AG10803 (cell line): ENCODE measurements around the gene OR6Q1.

Experiments used
- DNase-seq: peaks from one replicate; pipeline ENCODE4 v3.0.0; 2010; ENCODE audit warnings: low read depth
- H3K4me3 ChIP-seq: 2 replicates; pipeline ENCODE4 v1.5.1; 2011; ENCODE audit warnings: mild to moderate bottlenecking, low read length, control low read depth
- TF ChIP-seq, protein P1 (sequence below): conservative IDR thresholded peaks from 2 replicates; pipeline ENCODE4 v1.5.1; 2011; ENCODE audit warnings: mild to moderate bottlenecking, low read length, control low read depth, inconsistent platforms

OR6Q1 gene

DNA sequence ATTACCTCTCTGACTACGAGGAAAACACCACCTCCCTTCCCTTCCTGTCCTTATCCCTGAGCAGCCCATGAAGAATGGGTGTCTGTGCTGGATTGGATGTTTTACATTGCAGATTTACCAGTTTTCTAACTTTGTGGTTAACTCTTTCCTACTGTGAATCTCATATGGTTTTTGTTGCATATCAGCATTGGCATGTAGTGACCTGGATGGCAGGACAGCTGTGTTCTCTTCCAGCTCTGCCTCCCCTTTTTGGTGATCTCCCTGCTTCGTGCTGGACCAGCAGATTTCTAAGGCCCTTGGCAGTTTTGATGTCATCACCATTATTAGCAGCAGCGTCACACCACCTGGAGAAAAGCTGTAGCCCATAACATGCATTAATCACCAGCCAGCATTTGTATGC lies 26.7 kb downstream of the OR6Q1 start:
- TF ChIP-seq, protein P1, sequence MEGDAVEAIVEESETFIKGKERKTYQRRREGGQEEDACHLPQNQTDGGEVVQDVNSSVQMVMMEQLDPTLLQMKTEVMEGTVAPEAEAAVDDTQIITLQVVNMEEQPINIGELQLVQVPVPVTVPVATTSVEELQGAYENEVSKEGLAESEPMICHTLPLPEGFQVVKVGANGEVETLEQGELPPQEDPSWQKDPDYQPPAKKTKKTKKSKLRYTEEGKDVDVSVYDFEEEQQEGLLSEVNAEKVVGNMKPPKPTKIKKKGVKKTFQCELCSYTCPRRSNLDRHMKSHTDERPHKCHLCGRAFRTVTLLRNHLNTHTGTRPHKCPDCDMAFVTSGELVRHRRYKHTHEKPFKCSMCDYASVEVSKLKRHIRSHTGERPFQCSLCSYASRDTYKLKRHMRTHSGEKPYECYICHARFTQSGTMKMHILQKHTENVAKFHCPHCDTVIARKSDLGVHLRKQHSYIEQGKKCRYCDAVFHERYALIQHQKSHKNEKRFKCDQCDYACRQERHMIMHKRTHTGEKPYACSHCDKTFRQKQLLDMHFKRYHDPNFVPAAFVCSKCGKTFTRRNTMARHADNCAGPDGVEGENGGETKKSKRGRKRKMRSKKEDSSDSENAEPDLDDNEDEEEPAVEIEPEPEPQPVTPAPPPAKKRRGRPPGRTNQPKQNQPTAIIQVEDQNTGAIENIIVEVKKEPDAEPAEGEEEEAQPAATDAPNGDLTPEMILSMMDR, result no peak
- peak; percentile 58 for DNase-seq
- no peak overlapping the region for H3K4me3 ChIP-seq

DNA sequence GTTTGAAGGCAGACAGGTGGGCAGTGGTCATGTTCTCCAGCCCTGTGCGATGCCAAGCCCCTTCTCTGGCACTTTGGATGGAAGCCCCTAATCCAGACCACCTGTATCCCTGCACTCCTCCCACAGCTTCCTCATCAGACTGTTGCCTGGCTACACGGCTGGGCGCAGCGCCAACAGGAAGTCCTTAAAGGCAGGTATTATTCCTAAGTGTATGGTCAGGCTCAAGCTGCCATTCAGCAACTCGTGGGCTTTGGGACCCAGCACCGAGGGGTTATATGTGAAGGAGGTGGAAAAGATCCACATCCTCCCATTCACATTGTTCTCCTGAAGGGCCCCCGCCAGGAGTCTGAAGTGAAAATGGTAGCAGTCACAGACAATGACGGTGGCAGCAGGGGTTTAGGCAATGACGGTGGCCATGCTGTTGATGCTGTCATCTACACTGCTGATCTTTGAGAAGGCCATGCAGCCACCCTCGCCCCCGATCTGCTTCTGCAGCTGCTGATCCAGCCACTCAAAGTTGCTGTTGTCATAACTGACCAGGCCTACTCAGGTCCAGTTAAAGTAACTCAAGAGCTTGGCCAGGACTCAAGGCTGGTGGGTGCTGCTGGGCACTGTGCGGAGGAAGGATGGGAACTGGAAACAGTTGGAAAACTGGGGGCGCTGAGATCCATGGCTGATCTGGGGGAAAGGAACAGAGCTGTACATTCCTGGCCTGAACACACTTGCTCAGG lies 27.7 kb downstream of the OR6Q1 start:
- DNase-seq, result no peak

DNA sequence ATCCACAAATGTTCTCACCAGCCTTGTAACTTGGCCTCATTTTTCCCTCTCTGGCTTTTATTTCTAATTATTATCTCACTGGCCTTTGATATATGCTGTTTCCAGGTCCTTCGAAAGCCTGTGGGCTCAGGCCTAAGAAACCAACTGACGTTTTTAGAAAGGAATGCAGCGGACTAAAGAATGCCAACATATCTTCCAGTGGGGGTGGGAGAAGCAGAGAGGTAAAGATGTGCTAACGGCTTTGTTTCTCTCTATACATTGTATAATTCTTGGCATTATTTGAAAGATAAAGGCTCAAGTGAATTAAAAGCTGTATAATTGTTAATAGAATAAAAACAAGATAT lies 28.2 kb downstream of the OR6Q1 start:
- no peak overlapping the region for H3K4me3 ChIP-seq
- TF ChIP-seq, protein P1, result no peak
- peak; percentile 92 for DNase-seq

More for the DNA sequence above, 27.7 kb downstream of the OR6Q1 start:
- H3K4me3 ChIP-seq, result no peak overlapping the region
- TF ChIP-seq, protein P1, result no peak

DNA sequence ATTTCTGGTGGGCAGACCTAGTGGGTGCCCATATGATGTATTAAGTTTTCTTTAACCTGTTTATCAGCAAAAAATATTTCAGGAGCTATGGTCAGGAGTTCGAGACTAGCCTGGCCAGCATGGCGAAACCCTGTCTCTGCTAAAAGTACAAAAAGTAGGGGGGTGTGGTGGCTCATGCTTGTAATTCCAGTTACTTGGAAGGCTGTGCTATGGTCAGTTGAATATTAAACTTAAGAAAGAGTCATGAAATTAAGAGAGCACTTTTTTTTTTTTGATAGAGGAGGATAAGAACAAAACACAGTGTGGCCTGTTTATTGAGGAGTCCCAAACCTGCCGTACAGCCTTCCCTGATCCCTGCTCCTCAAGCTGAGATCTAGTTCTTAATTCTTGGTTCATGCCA lies 29.8 kb downstream of the OR6Q1 start:
- no peak overlapping the region for H3K4me3 ChIP-seq
- DNase-seq, result peak; percentile 15
- TF ChIP-seq, protein P1, result no peak

DNA sequence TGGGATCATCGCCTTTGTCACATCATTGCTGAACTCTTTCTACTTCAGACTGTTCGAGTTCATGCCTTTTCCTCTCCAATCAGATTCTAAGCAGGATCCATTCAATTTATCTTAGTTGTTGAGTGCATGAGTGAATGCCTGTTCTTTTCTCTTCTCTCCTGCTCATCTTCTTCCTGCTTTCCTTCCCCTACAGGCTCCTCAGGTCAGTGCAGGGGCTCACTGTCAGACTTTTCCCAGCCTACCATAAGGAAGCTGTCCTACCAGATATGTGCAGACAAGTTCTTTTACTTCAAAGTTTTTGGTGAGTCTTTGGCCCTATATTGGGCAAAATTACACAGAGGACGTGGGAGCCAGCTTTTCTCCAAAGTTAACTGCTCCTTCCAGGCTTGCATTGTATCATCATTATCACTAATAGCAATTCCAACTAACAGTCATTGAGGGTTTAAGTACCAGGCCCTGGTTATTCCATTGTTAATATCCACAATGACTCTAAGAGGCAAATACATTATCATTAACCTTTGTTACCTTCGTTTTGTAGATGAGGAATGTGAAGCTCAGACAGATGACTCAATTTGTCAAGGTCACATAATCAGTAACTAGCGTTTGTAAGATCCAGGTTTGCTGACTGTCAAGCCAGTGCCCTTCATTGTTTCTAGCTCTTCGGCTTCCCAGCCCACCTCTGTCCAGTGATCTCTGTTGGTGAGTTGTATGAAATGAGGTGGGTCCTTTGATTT lies 30.4 kb downstream of the OR6Q1 start:
- DNase-seq, result peak; percentile 21
- no peak overlapping the region for H3K4me3 ChIP-seq

DNA sequence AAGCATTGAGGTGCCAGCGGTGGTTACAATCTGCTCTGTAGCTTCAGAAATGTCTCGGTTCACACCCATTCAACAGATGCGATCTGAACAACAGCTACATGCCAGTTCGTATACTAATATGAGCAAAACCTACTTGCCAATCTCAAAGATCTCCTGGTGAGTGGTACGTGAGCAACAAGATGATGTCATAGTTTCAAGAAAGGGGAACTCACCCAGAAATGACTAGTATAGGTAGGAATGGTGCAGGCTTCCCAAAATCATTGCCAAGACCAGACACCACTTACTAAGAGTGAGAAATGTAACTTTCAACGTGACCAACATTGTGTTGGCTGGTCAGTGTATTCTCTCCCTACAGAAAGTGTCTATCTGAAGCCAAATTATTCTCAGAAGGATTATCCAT lies 31.1 kb downstream of the OR6Q1 start:
- TF ChIP-seq, protein P1, result no peak
- no peak overlapping the region for H3K4me3 ChIP-seq
- DNase-seq, result peak; percentile 82

More for the DNA sequence above, 30.4 kb downstream of the OR6Q1 start:
- TF ChIP-seq, protein P1, result peak; percentile 46

DNA sequence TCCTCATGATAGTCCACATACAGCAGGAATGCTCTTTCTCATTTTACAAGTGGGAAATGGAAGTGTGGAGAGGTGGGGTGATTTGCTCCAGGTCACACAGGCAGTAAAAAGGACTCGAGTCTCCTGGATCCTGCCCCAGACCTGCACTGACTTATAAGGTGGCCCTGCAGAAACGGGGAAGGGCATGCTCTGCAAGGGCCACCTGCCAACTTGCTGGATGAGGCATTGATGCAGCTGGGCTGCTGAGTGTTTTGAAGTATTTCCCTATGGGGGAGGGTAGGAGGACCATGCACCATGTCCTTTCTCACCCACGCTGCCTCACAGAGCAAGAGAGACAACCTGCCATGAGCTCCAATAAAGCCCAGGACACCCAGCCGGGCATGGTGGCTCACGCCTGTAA lies 36.9 kb downstream of the OR6Q1 start:
- no peak for DNase-seq
- TF ChIP-seq, protein P1, result no peak
- no peak overlapping the region for H3K4me3 ChIP-seq
